GM12878 (cell line): ENCODE measurements around the gene BRME1. TPM values are rescaled to one million over a fixed set of nuclear protein-coding genes. Genes with fewer than 3 reads are reported as not detected.
A peak's percentile ranks its signal among the peaks of the same experiment; 100 is the strongest.

Source experiments
- ATAC-seq: fragments of 200-7000 bp; cut with Tn5 transposase; 3 replicates; pipeline ENCODE4 v1.9.1; 2020; ENCODE audit warnings: mild to moderate bottlenecking, moderate library complexity
- BruUV-seq: library from RNA; stranded (reverse); fragments of 400-500 nt; replicated peaks from 2 replicates; lab custom pipeline; 2021; lab: Mats Ljungman, UMichigan
- CTCF ChIA-PET: fragments of 300-600 bp; sonication (Branson Sonifier 250); formaldehyde crosslinking; extraction: SDS; loops from one replicate; lab custom pipeline; 2021; ENCODE audit warnings: inconsistent platforms; lab: Yijun Ruan, JAX
- POLR2A ChIA-PET: fragments of 350-600 bp; formaldehyde crosslinking; extraction: SDS; loops from one replicate; lab custom pipeline; 2021; ENCODE audit warnings: inconsistent platforms; lab: Charles Lee
- RAD21 ChIA-PET: fragments of 300-600 bp; sonication (Branson Sonifier 250); formaldehyde crosslinking; loops from one replicate; lab custom pipeline; 2023; ENCODE audit warnings: antibody characterized with exemption; ENCODE audit not compliant: unreplicated experiment; lab: Charles Lee
- SMC1A ChIA-PET: fragments of 300-600 bp; sonication (Branson Sonifier 250); formaldehyde crosslinking; loops from one replicate; lab custom pipeline; 2023; ENCODE audit not compliant: unreplicated experiment, uncharacterized antibody; lab: Charles Lee
- DNase-seq: peaks from one replicate; pipeline ENCODE4 v3.0.0-alpha.2; 2011; ENCODE audit warnings: low read depth, low spot score
- FAIRE-seq: peaks from 3 replicates; lab custom pipeline; 2011; peaks lifted over from hg19 to GRCh38; lab: Jason Lieb, UNC
- H2AFZ ChIP-seq: 2 replicates; pipeline ENCODE4 v1.6.0; 2011; ENCODE audit warnings: low read depth, low read length, control low read depth; ENCODE audit not compliant: control insufficient read depth
- H3K27ac ChIP-seq: 2 replicates; pipeline ENCODE4 v1.5.1; 2011; ENCODE audit warnings: control low read depth; ENCODE audit not compliant: control insufficient read depth, insufficient read depth
- H3K27me3 ChIP-seq, 2 experiments: replicated peaks in 1 of 2; 2 replicates each; pipeline versions ENCODE4 v1.6.0 to v1.6.1; 2011; ENCODE audit warnings: low read length in 1 of 2; ENCODE audit not compliant: control insufficient read depth in 2 of 2, insufficient read depth in 2 of 2
- H3K36me3 ChIP-seq, 2 experiments: 2 replicates each; pipeline ENCODE4 v1.5.1; 2011; ENCODE audit warnings: low read length in 1 of 2; ENCODE audit not compliant: control insufficient read depth in 2 of 2, insufficient read depth in 2 of 2
- H3K4me1 ChIP-seq: 2 replicates; pipeline ENCODE4 v1.6.1; 2011; ENCODE audit warnings: mild to moderate bottlenecking, low read length, moderate library complexity, mixed read lengths; ENCODE audit not compliant: control insufficient read depth, insufficient read depth
- H3K4me2 ChIP-seq: 2 replicates; pipeline ENCODE4 v1.6.0; 2011; ENCODE audit warnings: control low read depth; ENCODE audit not compliant: control insufficient read depth, insufficient read depth
- H3K4me3 ChIP-seq: fragments of 200-600 bp; sonication (generic); 2 replicates; pipeline ENCODE4 v1.5.1; 2016
- H3K79me2 ChIP-seq: 2 replicates; pipeline ENCODE4 v1.6.0; 2011; ENCODE audit warnings: low read length; ENCODE audit not compliant: control insufficient read depth, insufficient read depth
- H3K9ac ChIP-seq: 2 replicates; pipeline ENCODE4 v1.8.0; 2011; ENCODE audit warnings: low read length, control low read depth, mixed read lengths; ENCODE audit not compliant: control insufficient read depth, insufficient read depth
- H3K9me3 ChIP-seq: replicated peaks from 3 replicates; pipeline ENCODE4 v1.5.1; 2011; ENCODE audit warnings: mild to moderate bottlenecking, low read length; ENCODE audit not compliant: control insufficient read depth, insufficient read depth
- H4K20me1 ChIP-seq: 2 replicates; pipeline ENCODE4 v1.6.0; 2011; ENCODE audit not compliant: control insufficient read depth, insufficient read depth
- IKZF1 ChIP-seq: fragments of 450-650 bp; conservative IDR thresholded peaks from 2 replicates; pipeline ENCODE4 v1.6.1; 2017; ENCODE audit warnings: antibody characterized with exemption, mild to moderate bottlenecking
- PAX8 ChIP-seq: fragments of 450-650 bp; IDR thresholded peaks from 2 replicates; pipeline ENCODE4 v1.6.1; 2017; ENCODE audit warnings: mild to moderate bottlenecking, moderate library complexity
- PML ChIP-seq: IDR thresholded peaks from 2 replicates; pipeline ENCODE4 v1.6.1; 2012; ENCODE audit warnings: low read length, inconsistent platforms
- POU2F2 ChIP-seq: IDR thresholded peaks from 3 replicates; pipeline ENCODE4 v1.6.1; 2011; ENCODE audit warnings: low read depth, mild to moderate bottlenecking, low read length, borderline replicate concordance
- RAD51 ChIP-seq: fragments of 450-650 bp; IDR thresholded peaks from 2 replicates; pipeline ENCODE4 v1.6.1; 2016; ENCODE audit warnings: moderate library complexity, mild to moderate bottlenecking, inconsistent platforms
- SIN3A ChIP-seq: IDR thresholded peaks from 2 replicates; pipeline ENCODE4 v1.6.1; 2012; ENCODE audit warnings: low read depth, low read length, improper control_type of control experiment
- ZSCAN29 ChIP-seq: fragments of 450-650 bp; IDR thresholded peaks from 2 replicates; pipeline ENCODE4 v1.6.1; 2017; ENCODE audit warnings: mild to moderate bottlenecking, moderate library complexity
- WGBS: methylation state at CpG from one replicate; pipeline ENCODE4 v1.1.6; 2016; ENCODE audit warnings: low lambda C conversion rate; ENCODE audit not compliant: insufficient replicate concordance, insufficient coverage; ENCODE audit errors: missing lambda C conversion rate; 5-methylcytosine and 5-hydroxymethylcytosine counted together
- in situ Hi-C: fragments of 300-500 bp; cut with MboI; formaldehyde crosslinking; loops from 9 replicates; pipeline ENCODE4 v1.14.3; 2018; ENCODE audit warnings: mixed read lengths
- intact Hi-C: fragments of 100-400 bp; cut with micrococcal nuclease; formaldehyde crosslinking; loops from one replicate; pipeline ENCODE4 v1.14.2; 2022; ENCODE audit not compliant: unreplicated experiment
- polyA plus RNA-seq, 11 experiments: library from polyadenylated mRNA; depleted of rRNA in 4 of 11; unstranded in 6 of 11; stranded (reverse) in 5 of 11; fragments of >200 nt; fragmentation: Nextera tagmentation in 4 of 11; fragmentation: Illumina TruSeq in 1 of 11; extraction: Ambion mirVana in 4 of 11; extraction: Trizol in 1 of 11; gene quantifications; 1 replicate in 1 of 11; 2 replicates in 10 of 11; pipeline versions ENCODE4 v1.2.1 to v1.2.3, GENCODE V29; 2011 to 2016; ENCODE audit warnings: inconsistent platforms in 2 of 11, missing spikeins in 2 of 11, low read depth in 1 of 11
- total RNA-seq, 4 experiments: library from RNA; depleted of rRNA in 3 of 4; stranded (reverse); fragments of >200 nt in 3 of 4; fragmentation: Illumina TruSeq in 1 of 4; extraction: Trizol in 1 of 4; gene quantifications; 2 replicates each; pipeline versions ENCODE4 v1.2.1 to v1.2.3, GENCODE V29; 2013 to 2021
- TF ChIP-seq, protein P1 (sequence below): IDR thresholded peaks from 2 replicates; pipeline ENCODE4 v1.6.1; 2011; ENCODE audit warnings: borderline replicate concordance, low read depth, mild to moderate bottlenecking, moderate library complexity, low read length; ENCODE audit not compliant: insufficient read depth, poor library complexity, severe bottlenecking
- TF ChIP-seq, protein P2 (sequence below): fragments of 450-650 bp; IDR thresholded peaks from 2 replicates; pipeline ENCODE4 v1.6.1; 2017; ENCODE audit warnings: mild to moderate bottlenecking
- TF ChIP-seq, protein P3 (sequence below): IDR thresholded peaks from 2 replicates; pipeline ENCODE4 v1.6.1; 2011; ENCODE audit warnings: low read depth, low read length, improper control_type of control experiment, borderline replicate concordance
- TF ChIP-seq, protein P4 (sequence below): IDR thresholded peaks from 2 replicates; pipeline ENCODE4 v1.6.1; 2012; ENCODE audit warnings: improper control_type of control experiment, low read depth, low read length; ENCODE audit not compliant: insufficient replicate concordance

The BRME1 gene
- total and polyA plus RNA-seq, 10 of the 15 experiments (the other 5 are each of a cell fraction or from before 2014, with no cell fraction given), result 0.07 to 2.2 (median 1.1) TPM; not detected in 1

DNA sequence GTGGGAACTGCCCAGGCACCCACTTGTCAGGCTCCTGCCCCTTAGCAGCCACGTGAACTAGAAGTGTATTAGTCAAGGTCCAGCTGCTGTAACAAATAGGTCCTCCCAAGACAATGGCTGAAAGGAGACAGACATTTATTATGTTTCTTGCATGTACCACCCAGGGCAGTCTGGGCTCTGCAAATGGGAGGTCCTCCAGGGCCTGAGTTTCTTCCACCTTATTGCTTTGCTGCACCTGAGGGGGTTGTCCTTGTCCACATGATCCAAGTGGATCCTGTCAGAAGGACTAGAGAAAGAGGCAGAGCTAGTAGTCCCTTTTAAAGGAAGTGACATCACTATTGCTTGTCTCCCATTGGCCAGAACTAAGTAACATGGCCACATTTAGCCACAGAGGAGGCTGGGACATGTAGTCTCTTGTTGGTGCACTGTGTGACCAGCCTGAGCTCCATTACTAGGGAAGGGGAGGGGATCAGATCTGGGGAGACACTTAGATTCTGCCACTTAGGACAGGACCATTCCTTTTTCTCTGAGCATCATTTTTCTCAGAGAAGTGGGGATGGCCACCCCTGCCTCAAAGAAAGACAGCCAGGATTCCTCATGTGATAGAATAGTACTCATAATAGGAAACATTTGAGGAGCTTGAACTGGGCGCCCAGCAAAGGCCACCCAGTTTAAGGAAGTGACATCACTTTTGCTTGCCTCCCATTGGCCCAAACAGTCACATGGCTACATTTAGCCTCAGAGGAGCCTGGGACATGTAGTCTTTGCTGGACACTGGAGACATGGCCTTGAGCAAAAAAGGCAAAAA, 15.2 kb upstream of the BRME1 start:
- CTCF ChIA-PET, result interaction anchor here (0.7 to 1.4 kb wide), 6 partner anchors 12 to 215 kb away, joined by 3 to 7 read pairs (median 3); partner anchors contain the start of gene ASF1B
- in situ Hi-C loops, result no loop called here
- H3K4me1 ChIP-seq, result no peaks in the 10 kb centered on the region
- SMC1A ChIA-PET, result interaction anchor here (1.2 kb wide), 1 partner anchor 121 kb away, joined by 3 read pairs; no protein-coding TSS in a partner anchor
- H3K9me3 ChIP-seq, result peaks cover 7% of the 10 kb centered on the region
- H3K36me3 ChIP-seq, result peaks cover 6 to 11% of the 10 kb centered on the region in 2 experiments; a peak in 3 of 4 replicates
- H3K79me2 ChIP-seq, result no peaks in the 10 kb centered on the region
- POLR2A ChIA-PET, result interaction anchor here (0.7 kb wide), 1 partner anchor 10 kb away, joined by 3 read pairs; no protein-coding TSS in a partner anchor
- RAD21 ChIA-PET, result no interaction called here
- H3K27ac ChIP-seq, result no peak overlapping the region
- peak; percentile 80 for FAIRE-seq
- 56% methylated on average over 2 of the region's 2 CpGs for WGBS
- H2AFZ ChIP-seq, result peak overlapping the region; percentile 16; the same call in 1 of the 2 replicates
- no peak overlapping the region for H3K4me3 ChIP-seq
- DNase-seq, result peak; percentile 25
- H4K20me1 ChIP-seq, result no peaks in the 10 kb centered on the region
- no peaks in the 10 kb centered on the region for H3K27me3 ChIP-seq
- no peak overlapping the region for H3K4me2 ChIP-seq
- intact Hi-C loops, result no loop called here
- ATAC-seq, result peak; percentile 98
- H3K9ac ChIP-seq, result no peak overlapping the region
- BruUV-seq, result no TSS peak
- TF ChIP-seq IKZF1, result 0 out of 2 replicates have a peak, but pooled peaks have one; percentile 14
- TF ChIP-seq, protein P1, sequence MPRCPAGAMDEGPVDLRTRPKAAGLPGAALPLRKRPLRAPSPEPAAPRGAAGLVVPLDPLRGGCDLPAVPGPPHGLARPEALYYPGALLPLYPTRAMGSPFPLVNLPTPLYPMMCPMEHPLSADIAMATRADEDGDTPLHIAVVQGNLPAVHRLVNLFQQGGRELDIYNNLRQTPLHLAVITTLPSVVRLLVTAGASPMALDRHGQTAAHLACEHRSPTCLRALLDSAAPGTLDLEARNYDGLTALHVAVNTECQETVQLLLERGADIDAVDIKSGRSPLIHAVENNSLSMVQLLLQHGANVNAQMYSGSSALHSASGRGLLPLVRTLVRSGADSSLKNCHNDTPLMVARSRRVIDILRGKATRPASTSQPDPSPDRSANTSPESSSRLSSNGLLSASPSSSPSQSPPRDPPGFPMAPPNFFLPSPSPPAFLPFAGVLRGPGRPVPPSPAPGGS, result no peak
- TF ChIP-seq, protein P2, sequence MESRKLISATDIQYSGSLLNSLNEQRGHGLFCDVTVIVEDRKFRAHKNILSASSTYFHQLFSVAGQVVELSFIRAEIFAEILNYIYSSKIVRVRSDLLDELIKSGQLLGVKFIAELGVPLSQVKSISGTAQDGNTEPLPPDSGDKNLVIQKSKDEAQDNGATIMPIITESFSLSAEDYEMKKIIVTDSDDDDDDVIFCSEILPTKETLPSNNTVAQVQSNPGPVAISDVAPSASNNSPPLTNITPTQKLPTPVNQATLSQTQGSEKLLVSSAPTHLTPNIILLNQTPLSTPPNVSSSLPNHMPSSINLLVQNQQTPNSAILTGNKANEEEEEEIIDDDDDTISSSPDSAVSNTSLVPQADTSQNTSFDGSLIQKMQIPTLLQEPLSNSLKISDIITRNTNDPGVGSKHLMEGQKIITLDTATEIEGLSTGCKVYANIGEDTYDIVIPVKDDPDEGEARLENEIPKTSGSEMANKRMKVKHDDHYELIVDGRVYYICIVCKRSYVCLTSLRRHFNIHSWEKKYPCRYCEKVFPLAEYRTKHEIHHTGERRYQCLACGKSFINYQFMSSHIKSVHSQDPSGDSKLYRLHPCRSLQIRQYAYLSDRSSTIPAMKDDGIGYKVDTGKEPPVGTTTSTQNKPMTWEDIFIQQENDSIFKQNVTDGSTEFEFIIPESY, result no peak
- TF ChIP-seq, protein P3, sequence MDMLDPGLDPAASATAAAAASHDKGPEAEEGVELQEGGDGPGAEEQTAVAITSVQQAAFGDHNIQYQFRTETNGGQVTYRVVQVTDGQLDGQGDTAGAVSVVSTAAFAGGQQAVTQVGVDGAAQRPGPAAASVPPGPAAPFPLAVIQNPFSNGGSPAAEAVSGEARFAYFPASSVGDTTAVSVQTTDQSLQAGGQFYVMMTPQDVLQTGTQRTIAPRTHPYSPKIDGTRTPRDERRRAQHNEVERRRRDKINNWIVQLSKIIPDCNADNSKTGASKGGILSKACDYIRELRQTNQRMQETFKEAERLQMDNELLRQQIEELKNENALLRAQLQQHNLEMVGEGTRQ, result peak; percentile 55
- TF ChIP-seq RAD51, result peak; percentile 57; the same call in 1 of the 2 replicates
- TF ChIP-seq, protein P4, sequence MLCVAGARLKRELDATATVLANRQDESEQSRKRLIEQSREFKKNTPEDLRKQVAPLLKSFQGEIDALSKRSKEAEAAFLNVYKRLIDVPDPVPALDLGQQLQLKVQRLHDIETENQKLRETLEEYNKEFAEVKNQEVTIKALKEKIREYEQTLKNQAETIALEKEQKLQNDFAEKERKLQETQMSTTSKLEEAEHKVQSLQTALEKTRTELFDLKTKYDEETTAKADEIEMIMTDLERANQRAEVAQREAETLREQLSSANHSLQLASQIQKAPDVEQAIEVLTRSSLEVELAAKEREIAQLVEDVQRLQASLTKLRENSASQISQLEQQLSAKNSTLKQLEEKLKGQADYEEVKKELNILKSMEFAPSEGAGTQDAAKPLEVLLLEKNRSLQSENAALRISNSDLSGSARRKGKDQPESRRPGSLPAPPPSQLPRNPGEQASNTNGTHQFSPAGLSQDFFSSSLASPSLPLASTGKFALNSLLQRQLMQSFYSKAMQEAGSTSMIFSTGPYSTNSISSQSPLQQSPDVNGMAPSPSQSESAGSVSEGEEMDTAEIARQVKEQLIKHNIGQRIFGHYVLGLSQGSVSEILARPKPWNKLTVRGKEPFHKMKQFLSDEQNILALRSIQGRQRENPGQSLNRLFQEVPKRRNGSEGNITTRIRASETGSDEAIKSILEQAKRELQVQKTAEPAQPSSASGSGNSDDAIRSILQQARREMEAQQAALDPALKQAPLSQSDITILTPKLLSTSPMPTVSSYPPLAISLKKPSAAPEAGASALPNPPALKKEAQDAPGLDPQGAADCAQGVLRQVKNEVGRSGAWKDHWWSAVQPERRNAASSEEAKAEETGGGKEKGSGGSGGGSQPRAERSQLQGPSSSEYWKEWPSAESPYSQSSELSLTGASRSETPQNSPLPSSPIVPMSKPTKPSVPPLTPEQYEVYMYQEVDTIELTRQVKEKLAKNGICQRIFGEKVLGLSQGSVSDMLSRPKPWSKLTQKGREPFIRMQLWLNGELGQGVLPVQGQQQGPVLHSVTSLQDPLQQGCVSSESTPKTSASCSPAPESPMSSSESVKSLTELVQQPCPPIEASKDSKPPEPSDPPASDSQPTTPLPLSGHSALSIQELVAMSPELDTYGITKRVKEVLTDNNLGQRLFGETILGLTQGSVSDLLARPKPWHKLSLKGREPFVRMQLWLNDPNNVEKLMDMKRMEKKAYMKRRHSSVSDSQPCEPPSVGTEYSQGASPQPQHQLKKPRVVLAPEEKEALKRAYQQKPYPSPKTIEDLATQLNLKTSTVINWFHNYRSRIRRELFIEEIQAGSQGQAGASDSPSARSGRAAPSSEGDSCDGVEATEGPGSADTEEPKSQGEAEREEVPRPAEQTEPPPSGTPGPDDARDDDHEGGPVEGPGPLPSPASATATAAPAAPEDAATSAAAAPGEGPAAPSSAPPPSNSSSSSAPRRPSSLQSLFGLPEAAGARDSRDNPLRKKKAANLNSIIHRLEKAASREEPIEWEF, result no peak
- no peak for TF ChIP-seq PAX8
- no peak for TF ChIP-seq SIN3A
- TF ChIP-seq ZSCAN29, result no peak
- no peak for TF ChIP-seq POU2F2
- no peak for TF ChIP-seq PML
